Chondrocyte (in vitro differentiated cells): Measurements from ENCODE around the gene MUC2. TPM values are rescaled to one million over a fixed set of nuclear protein-coding genes. Genes with fewer than 3 reads are reported as not detected.

Source experiments
- DNase-seq: peaks from one replicate; pipeline ENCODE4 v3.0.0; 2021; ENCODE audit warnings: mixed read lengths, low spot score
- H3K27ac Mint-ChIP-seq: one replicate; pipeline ENCODE4 v1.8.0; 2021; ENCODE audit warnings: mild to moderate bottlenecking, moderate library complexity, mixed read lengths; ENCODE audit not compliant: unreplicated experiment
- H3K27me3 Mint-ChIP-seq: 2 replicates; pipeline ENCODE4 v1.8.0; 2021; ENCODE audit warnings: low read depth, mixed read lengths
- H3K36me3 Mint-ChIP-seq: 2 replicates; pipeline ENCODE4 v1.8.0; 2021; ENCODE audit warnings: low read depth, mixed read lengths
- H3K4me1 Mint-ChIP-seq: 2 replicates; pipeline ENCODE4 v1.8.0; 2021; ENCODE audit warnings: low read depth, mild to moderate bottlenecking, mixed read lengths
- H3K4me3 Mint-ChIP-seq: one replicate; pipeline ENCODE4 v1.8.0; 2021; ENCODE audit warnings: mild to moderate bottlenecking, moderate library complexity, mixed read lengths; ENCODE audit not compliant: unreplicated experiment
- H3K9me3 Mint-ChIP-seq: 2 replicates; pipeline ENCODE4 v1.8.0; 2021; ENCODE audit warnings: low read depth, mixed read lengths
- total RNA-seq: library from RNA; stranded (reverse); gene quantifications from 3 replicates; pipeline ENCODE4 v1.2.1, GENCODE V29; 2021
- TF ChIP-seq, protein P1 (sequence below): fragments of 200-600 bp; sonication (generic); IDR thresholded peaks from 2 replicates; pipeline ENCODE4 v1.5.0; 2021; ENCODE audit warnings: antibody characterized with exemption, mild to moderate bottlenecking, moderate library complexity

The MUC2 gene
- total RNA-seq, 1 donor from 2014 or later: not detected

DNA sequence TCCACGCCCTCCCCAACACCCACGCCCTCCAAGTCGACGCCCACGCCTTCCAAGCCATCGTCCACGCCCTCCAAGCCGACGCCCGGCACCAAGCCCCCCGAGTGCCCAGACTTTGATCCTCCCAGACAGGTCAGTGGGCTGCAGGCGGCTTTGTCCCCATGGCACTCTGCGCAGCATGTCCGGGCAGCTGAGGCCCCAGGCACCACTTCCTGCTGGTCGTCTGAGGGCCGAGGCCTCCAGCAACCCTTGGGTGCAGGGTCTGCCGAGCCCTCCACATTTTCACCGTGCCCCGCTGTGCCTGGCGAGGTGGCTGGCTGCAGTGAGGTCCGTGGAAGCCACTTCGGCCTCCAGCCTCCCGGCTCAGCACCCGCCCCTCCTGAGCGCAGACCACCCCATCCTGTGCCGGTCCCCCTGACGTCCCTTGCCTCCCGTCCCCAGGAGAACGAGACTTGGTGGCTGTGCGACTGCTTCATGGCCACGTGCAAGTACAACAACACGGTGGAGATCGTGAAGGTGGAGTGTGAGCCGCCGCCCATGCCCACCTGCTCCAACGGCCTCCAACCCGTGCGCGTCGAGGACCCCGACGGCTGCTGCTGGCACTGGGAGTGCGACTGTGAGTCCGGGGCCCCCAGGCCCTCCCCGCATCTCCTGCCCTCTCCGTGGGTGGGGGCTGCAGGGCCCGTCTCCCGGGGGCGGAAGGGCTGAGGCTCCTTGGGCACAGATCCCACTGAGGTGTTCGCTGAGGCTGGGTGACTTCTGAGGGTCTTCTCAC lies 26.8 kb downstream of the MUC2 start:
- Mint-ChIP-seq H3K4me3 (no peak overlapping the region), H3K36me3 (no peaks in the 10 kb centered on the region), H3K4me1 (no peaks in the 10 kb centered on the region), H3K27ac (no peak overlapping the region), H3K9me3 (no peaks in the 10 kb centered on the region), H3K27me3 (no peaks in the 10 kb centered on the region)
- DNase-seq: peak; percentile 86
- TF ChIP-seq, protein P1, sequence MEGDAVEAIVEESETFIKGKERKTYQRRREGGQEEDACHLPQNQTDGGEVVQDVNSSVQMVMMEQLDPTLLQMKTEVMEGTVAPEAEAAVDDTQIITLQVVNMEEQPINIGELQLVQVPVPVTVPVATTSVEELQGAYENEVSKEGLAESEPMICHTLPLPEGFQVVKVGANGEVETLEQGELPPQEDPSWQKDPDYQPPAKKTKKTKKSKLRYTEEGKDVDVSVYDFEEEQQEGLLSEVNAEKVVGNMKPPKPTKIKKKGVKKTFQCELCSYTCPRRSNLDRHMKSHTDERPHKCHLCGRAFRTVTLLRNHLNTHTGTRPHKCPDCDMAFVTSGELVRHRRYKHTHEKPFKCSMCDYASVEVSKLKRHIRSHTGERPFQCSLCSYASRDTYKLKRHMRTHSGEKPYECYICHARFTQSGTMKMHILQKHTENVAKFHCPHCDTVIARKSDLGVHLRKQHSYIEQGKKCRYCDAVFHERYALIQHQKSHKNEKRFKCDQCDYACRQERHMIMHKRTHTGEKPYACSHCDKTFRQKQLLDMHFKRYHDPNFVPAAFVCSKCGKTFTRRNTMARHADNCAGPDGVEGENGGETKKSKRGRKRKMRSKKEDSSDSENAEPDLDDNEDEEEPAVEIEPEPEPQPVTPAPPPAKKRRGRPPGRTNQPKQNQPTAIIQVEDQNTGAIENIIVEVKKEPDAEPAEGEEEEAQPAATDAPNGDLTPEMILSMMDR: no peak

DNA sequence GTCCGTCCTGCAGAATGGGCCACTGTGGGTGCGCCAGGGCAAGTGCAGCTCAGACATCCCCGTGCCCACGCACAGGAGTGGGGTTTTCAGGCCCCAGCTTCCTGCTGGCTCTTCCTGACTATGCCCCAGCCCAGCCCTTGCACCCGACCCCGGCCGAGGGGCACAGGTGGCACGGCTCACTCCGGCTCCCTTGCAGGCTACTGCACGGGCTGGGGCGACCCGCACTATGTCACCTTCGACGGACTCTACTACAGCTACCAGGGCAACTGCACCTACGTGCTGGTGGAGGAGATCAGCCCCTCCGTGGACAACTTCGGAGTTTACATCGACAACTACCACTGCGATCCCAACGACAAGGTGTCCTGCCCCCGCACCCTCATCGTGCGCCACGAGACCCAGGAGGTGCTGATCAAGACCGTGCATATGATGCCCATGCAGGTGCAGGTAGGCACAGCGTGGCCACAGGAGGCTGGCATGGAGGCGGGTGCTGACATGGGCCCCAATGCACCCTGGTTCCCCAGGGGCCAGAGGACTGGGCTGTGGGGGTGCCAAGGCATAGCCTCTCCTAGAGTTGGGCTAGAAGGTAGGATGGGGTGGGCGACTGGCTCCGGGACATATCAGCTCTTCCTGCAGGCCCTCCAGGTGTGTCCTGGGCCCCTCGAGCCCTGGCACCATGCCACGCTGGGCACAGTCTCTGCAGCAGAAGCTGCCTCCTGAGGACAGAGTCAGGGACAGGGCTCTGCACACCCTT lies 27.7 kb downstream of the MUC2 start:
- Mint-ChIP-seq H3K27ac (no peak overlapping the region), H3K36me3 (no peaks in the 10 kb centered on the region), H3K4me3 (no peak overlapping the region), H3K27me3 (no peaks in the 10 kb centered on the region), H3K9me3 (no peaks in the 10 kb centered on the region), H3K4me1 (no peaks in the 10 kb centered on the region)
- peak; percentile 89 for DNase-seq
- TF ChIP-seq, protein P1: no peak

DNA sequence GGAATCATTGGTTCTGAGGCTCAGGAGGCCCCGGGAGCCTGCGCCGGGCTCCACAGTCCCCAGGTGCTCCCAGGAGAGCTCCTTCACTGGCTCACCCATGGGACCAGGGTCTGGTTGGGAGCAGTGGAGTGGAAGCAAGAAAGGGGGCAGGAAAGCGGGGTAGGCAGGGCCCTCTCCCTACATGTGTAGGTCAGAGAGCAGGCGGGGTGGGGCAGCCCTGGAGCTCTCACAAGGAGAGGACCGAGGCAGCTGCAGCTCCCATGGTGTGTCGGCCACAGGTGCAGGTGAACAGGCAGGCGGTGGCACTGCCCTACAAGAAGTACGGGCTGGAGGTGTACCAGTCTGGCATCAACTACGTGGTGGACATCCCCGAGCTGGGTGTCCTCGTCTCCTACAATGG lies 28.3 kb downstream of the MUC2 start:
- H3K9me3 Mint-ChIP-seq: no peaks in the 10 kb centered on the region
- DNase-seq: peak; percentile 88
- H3K4me3 Mint-ChIP-seq: no peak overlapping the region
- no peak overlapping the region for H3K27ac Mint-ChIP-seq
- H3K27me3 Mint-ChIP-seq: peaks cover under 1% of the 10 kb centered on the region
- TF ChIP-seq, protein P1: no peak
- H3K4me1 Mint-ChIP-seq: no peaks in the 10 kb centered on the region
- no peaks in the 10 kb centered on the region for H3K36me3 Mint-ChIP-seq

DNA sequence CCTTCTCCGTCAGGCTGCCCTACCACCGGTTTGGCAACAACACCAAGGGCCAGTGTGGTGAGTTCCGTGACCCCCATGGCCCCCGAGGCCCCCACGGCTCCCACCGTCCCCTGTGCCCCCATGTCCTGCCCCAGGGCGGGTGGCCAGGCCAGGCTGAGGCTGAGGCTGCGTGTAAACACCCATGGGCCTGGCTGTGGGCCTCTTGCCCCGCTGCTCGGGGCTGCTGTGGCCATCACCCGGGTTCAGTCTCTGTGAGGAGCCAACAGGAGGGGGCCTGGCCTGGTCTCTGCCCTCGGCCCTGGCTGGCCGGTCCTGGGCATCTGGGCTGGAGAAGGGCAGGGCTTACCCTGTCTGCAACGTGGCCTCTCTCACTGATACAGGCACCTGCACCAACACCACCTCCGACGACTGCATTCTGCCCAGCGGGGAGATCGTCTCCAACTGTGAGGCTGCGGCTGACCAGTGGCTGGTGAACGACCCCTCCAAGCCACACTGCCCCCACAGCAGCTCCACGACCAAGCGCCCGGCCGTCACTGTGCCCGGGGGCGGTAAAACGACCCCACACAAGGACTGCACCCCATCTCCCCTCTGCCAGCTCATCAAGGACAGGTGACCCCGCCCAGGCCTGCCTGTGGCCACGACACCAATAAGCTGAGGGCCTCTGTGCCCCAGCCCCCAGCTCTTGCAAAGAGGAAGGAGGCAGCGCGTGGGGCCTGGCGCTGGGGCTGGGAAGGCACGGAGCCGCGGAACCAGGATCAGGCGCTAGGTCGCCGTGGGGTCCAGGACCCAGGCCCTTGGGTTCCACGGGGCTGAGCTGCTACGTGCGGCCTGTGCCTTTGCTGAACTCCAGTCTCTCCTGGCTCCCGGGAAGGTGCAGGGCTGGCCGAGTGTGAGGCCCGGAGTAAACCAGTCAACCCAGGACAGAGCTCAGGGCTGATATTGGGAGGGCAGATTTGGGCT lies 29.0 kb downstream of the MUC2 start:
- H3K9me3 Mint-ChIP-seq: no peaks in the 10 kb centered on the region
- H3K27me3 Mint-ChIP-seq: peaks cover 4% of the 10 kb centered on the region
- no peak overlapping the region for H3K27ac Mint-ChIP-seq
- H3K4me3 Mint-ChIP-seq: no peak overlapping the region
- TF ChIP-seq, protein P1: no peak
- no peaks in the 10 kb centered on the region for H3K36me3 Mint-ChIP-seq
- DNase-seq: peak; percentile 89
- H3K4me1 Mint-ChIP-seq: no peaks in the 10 kb centered on the region
